IMR-90 (cell line): Measurements from ENCODE around the gene ASPN. TPM values are rescaled to one million over a fixed set of nuclear protein-coding genes. Genes with fewer than 3 reads are reported as not detected.

Experiments used
- ATAC-seq: fragments of 200-7000 bp; cut with Tn5 transposase; 2 replicates; pipeline ENCODE4 v1.9.1; 2020; ENCODE audit warnings: low read depth, mild to moderate bottlenecking, moderate library complexity
- BruUV-seq: library from RNA; stranded (reverse); fragments of 400-500 nt; replicated peaks from 2 replicates; lab custom pipeline; 2021; lab: Mats Ljungman, UMichigan
- CTCF ChIA-PET: fragments of 300-600 bp; formaldehyde crosslinking; extraction: SDS; loops from one replicate; lab custom pipeline; 2021; ENCODE audit warnings: antibody characterized with exemption; lab: Yijun Ruan, JAX
- POLR2A ChIA-PET: fragments of 300-600 bp; sonication (Branson Sonifier 250); formaldehyde crosslinking; loops from one replicate; lab custom pipeline; 2022; ENCODE audit warnings: antibody characterized with exemption; ENCODE audit not compliant: unreplicated experiment; lab: Charles Lee
- DNase-seq: peaks from one replicate; pipeline ENCODE4 v3.0.0; 2013
- H2AFZ ChIP-seq: replicated peaks from 2 replicates; pipeline ENCODE3; 2013; ENCODE audit warnings: low read length, mild to moderate bottlenecking; ENCODE audit not compliant: poor library complexity
- H2AK5ac ChIP-seq: 2 replicates; pipeline ENCODE4 v1.6.1; 2013; ENCODE audit warnings: low read depth, low read length, inconsistent platforms
- H2AK9ac ChIP-seq: replicated peaks from 2 replicates; pipeline ENCODE3; 2013; ENCODE audit warnings: mild to moderate bottlenecking, low read depth, low read length, moderate library complexity; ENCODE audit not compliant: poor library complexity
- H2BK120ac ChIP-seq: 2 replicates; pipeline ENCODE4 v1.6.1; 2013; ENCODE audit warnings: low read depth, low read length, inconsistent platforms
- H2BK15ac ChIP-seq: 3 replicates; pipeline ENCODE4 v1.6.1; 2013; ENCODE audit warnings: low read depth, low read length, inconsistent platforms
- H2BK20ac ChIP-seq: 2 replicates; pipeline ENCODE4 v1.6.1; 2013; ENCODE audit warnings: low read depth, mild to moderate bottlenecking, inconsistent platforms, low read length, moderate library complexity
- H2BK5ac ChIP-seq: 2 replicates; pipeline ENCODE4 v1.6.1; 2013; ENCODE audit warnings: mild to moderate bottlenecking, low read depth, low read length, inconsistent platforms; ENCODE audit not compliant: poor library complexity, severe bottlenecking
- H3K14ac ChIP-seq: replicated peaks from 2 replicates; pipeline ENCODE4 v1.6.1; 2013; ENCODE audit warnings: low read depth, low read length, inconsistent platforms
- H3K18ac ChIP-seq: 2 replicates; pipeline ENCODE4 v1.6.1; 2013; ENCODE audit warnings: low read depth, low read length, control low read depth
- H3K23ac ChIP-seq: 2 replicates; pipeline ENCODE4 v1.6.1; 2013; ENCODE audit warnings: low read depth, low read length, inconsistent platforms
- H3K27ac ChIP-seq: 2 replicates; pipeline ENCODE4 v1.5.1; 2013; ENCODE audit warnings: mild to moderate bottlenecking, control low read depth, low read length; ENCODE audit not compliant: insufficient read depth
- H3K27me3 ChIP-seq: 2 replicates; pipeline ENCODE4 v1.6.1; 2013; ENCODE audit warnings: low read length; ENCODE audit not compliant: control insufficient read depth, insufficient read depth
- H3K36me3 ChIP-seq: 2 replicates; pipeline ENCODE4 v1.6.1; 2013; ENCODE audit warnings: low read length, mixed read lengths; ENCODE audit not compliant: control insufficient read depth, insufficient read depth
- H3K4ac ChIP-seq: 2 replicates; pipeline ENCODE4 v1.6.1; 2013; ENCODE audit warnings: low read depth, low read length, inconsistent platforms
- H3K4me1 ChIP-seq: 2 replicates; pipeline ENCODE4 v1.6.1; 2013; ENCODE audit warnings: low read length, mixed read lengths; ENCODE audit not compliant: control insufficient read depth, insufficient read depth
- H3K4me2 ChIP-seq: 2 replicates; pipeline ENCODE4 v1.6.1; 2013; ENCODE audit warnings: low read depth, mild to moderate bottlenecking, control low read depth, low read length, moderate library complexity
- H3K4me3 ChIP-seq: 2 replicates; pipeline ENCODE4 v1.5.1; 2013; ENCODE audit warnings: low read depth, mild to moderate bottlenecking, control low read depth, low read length, moderate library complexity; ENCODE audit not compliant: insufficient read depth
- H3K56ac ChIP-seq: 2 replicates; pipeline ENCODE4 v1.6.1; 2013; ENCODE audit warnings: low read length, inconsistent platforms; ENCODE audit not compliant: insufficient read depth; ENCODE audit errors: extremely low read depth
- H3K79me1 ChIP-seq, 2 experiments: 2 replicates each; pipeline ENCODE4 v1.6.1; 2013; ENCODE audit warnings: low read length in 2 of 2, inconsistent platforms in 1 of 2, low read depth in 1 of 2
- H3K9ac ChIP-seq: 2 replicates; pipeline ENCODE4 v1.6.1; 2013; ENCODE audit warnings: low read depth, low read length, control low read depth
- H3K9me1 ChIP-seq: 2 replicates; pipeline ENCODE4 v1.6.1; 2013; ENCODE audit warnings: low read length, inconsistent platforms; ENCODE audit not compliant: insufficient read depth
- H3K9me3 ChIP-seq: 2 replicates; pipeline ENCODE4 v1.6.1; 2013; ENCODE audit warnings: low read length; ENCODE audit not compliant: control insufficient read depth, insufficient read depth
- H4K20me1 ChIP-seq: 2 replicates; pipeline ENCODE4 v1.6.1; 2013; ENCODE audit warnings: low read length, inconsistent platforms; ENCODE audit not compliant: insufficient read depth
- H4K5ac ChIP-seq: 2 replicates; pipeline ENCODE4 v1.6.1; 2013; ENCODE audit warnings: mild to moderate bottlenecking, low read depth, low read length, control low read depth
- H4K8ac ChIP-seq, 2 experiments: 2 replicates each; pipeline ENCODE4 v1.6.1; 2013; ENCODE audit warnings: low read depth in 2 of 2, low read length in 2 of 2, control low read depth in 1 of 2, inconsistent platforms in 1 of 2
- H4K91ac ChIP-seq: 2 replicates; pipeline ENCODE4 v1.6.1; 2013; ENCODE audit warnings: low read depth, low read length, inconsistent platforms; ENCODE audit not compliant: insufficient read depth
- MAFK ChIP-seq: IDR thresholded peaks from 2 replicates; pipeline ENCODE4 v1.6.1; 2012; ENCODE audit warnings: low read depth, low read length, improper control_type of control experiment
- NFE2L2 ChIP-seq: fragments of 150-350 bp; IDR thresholded peaks from 2 replicates; pipeline ENCODE4 v1.6.1; 2016; ENCODE audit warnings: low read depth, mild to moderate bottlenecking, low read length
- RFX5 ChIP-seq: IDR thresholded peaks from 2 replicates; pipeline ENCODE4 v1.8.0; 2012; ENCODE audit warnings: low read depth, mild to moderate bottlenecking, low read length, moderate library complexity
- WGBS, 2 experiments: methylation state at CpG; one replicate each; pipeline versions ENCODE4 v1.1.5 to v1.1.7; 2013; ENCODE audit warnings: missing lambda C conversion rate in 2 of 2; ENCODE audit not compliant: insufficient read length in 1 of 2; ENCODE audit errors: extremely low coverage in 2 of 2; 5-methylcytosine and 5-hydroxymethylcytosine counted together
- dilution Hi-C: fragments of 300-500 bp; cut with HindIII; formaldehyde crosslinking; loops from one replicate; pipeline ENCODE4 v1.14.3; 2018; ENCODE audit warnings: low sequenced_read_pairs; ENCODE audit not compliant: unreplicated experiment
- in situ Hi-C: fragments of 300-500 bp; cut with MboI; formaldehyde crosslinking; loops from 3 replicates; pipeline ENCODE4 v1.14.3; 2019; ENCODE audit warnings: low sequenced_read_pairs, inconsistent platforms, mixed read lengths
- intact Hi-C: fragments of 100-400 bp; cut with micrococcal nuclease; formaldehyde crosslinking; loops from 2 replicates; pipeline ENCODE4 v1.10.0; 2022
- polyA plus RNA-seq, 3 experiments: library from polyadenylated mRNA; depleted of rRNA; stranded (reverse); fragments of >200 nt; gene quantifications; 2 replicates each; pipeline ENCODE4 v1.2.3, GENCODE V29; 2012; ENCODE audit warnings: low replicate concordance in 1 of 3
- total RNA-seq: library from RNA; depleted of rRNA; stranded (reverse); fragments of >200 nt; gene quantifications from 2 replicates; pipeline ENCODE4 v1.2.3, GENCODE V29; 2012
- TF ChIP-seq, protein P1 (sequence below): conservative IDR thresholded peaks from 2 replicates; pipeline ENCODE4 v1.5.1; 2012; ENCODE audit warnings: mild to moderate bottlenecking, low read depth, low read length, improper control_type of control experiment

The ASPN gene
- total and polyA plus RNA-seq, 2 of the 4 experiments (the other 2 are of a cell fraction) = under 0.01 to 0.09 TPM

DNA sequence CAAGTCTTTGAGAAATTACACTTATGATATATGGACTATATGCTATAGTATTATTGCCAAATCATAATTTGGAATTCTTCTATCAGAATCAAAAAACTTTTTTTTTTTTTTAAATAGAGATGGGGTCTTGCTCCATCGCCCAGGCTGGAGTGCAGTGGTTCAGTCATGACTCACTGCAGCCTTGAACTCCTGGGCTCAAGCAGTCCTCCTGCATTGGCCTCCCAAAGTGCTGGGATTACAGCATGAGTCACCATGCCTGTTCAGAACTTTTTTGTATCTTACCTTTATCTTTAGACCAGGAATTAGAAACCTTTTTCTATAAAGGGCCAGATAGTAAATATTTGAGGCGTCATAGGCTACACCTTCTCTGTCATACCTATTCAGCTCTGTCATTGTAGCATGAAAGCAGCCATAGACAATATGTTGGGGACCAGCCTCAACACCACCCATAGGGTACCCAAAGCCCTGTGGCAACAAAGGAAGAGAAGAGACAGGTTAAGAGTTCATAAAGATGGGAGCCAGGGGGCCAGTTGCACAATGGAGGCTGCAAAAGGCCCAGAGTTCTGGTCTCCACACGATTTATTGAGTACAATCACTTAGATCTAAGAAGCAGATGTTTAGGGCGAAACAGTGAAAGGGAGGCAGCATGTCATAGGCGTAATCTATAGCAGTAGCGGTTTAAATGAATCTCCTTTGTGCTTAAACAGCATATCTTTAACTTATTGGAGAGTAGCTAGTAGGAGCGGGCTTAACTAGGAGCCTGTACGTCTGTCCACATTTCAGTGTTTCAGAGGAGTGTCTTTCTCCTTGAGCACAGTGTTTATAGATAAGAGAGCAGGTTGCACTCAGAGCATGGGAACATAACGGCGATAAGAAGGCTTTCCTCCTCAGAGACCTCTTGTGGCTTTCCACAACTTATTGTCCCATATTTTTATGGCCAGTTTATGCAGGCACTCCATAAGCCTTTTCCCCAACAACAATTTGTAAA is 41.0 kb upstream of the ASPN start:
- Histone ChIP-seq H2BK120ac (no peak overlapping the region), H2BK5ac (no peak overlapping the region), H3K4me3 (no peak overlapping the region), H2AFZ (no peak overlapping the region), H3K79me1 (no peaks in the 10 kb centered on the region), H3K4me1 (no peaks in the 10 kb centered on the region), H3K27ac (no peak overlapping the region), H4K20me1 (no peaks in the 10 kb centered on the region), H3K23ac (no peak overlapping the region), H3K56ac (no peak overlapping the region), H3K18ac (no peak overlapping the region), H4K91ac (no peak overlapping the region), H3K36me3 (no peaks in the 10 kb centered on the region), H2AK5ac (no peak overlapping the region), H3K27me3 (no peaks in the 10 kb centered on the region), H4K8ac (no peak overlapping the region), H3K4ac (no peak overlapping the region), H2BK20ac (no peak overlapping the region), H2BK15ac (no peak overlapping the region), H3K4me2 (no peak overlapping the region), H3K14ac (no peak overlapping the region), H2AK9ac (no peak overlapping the region), H3K9me3 (no peaks in the 10 kb centered on the region), H3K9me1 (no peaks in the 10 kb centered on the region; the same call in 1 of the 2 replicates), H4K5ac (no peak overlapping the region), H3K9ac (no peak overlapping the region)
- dilution Hi-C loops = no loop called here
- in situ Hi-C loops = no loop called here
- WGBS, 2 experiments = 78% methylated on average over 5 of the region's 10 CpGs; no CpG with 5 or more reads in 1 of the 2 experiments
- ATAC-seq = no peak
- TF ChIP-seq NFE2L2 (no peak), MAFK (no peak), RFX5 (no peak)
- TF ChIP-seq, protein P1, sequence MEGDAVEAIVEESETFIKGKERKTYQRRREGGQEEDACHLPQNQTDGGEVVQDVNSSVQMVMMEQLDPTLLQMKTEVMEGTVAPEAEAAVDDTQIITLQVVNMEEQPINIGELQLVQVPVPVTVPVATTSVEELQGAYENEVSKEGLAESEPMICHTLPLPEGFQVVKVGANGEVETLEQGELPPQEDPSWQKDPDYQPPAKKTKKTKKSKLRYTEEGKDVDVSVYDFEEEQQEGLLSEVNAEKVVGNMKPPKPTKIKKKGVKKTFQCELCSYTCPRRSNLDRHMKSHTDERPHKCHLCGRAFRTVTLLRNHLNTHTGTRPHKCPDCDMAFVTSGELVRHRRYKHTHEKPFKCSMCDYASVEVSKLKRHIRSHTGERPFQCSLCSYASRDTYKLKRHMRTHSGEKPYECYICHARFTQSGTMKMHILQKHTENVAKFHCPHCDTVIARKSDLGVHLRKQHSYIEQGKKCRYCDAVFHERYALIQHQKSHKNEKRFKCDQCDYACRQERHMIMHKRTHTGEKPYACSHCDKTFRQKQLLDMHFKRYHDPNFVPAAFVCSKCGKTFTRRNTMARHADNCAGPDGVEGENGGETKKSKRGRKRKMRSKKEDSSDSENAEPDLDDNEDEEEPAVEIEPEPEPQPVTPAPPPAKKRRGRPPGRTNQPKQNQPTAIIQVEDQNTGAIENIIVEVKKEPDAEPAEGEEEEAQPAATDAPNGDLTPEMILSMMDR = no peak
- POLR2A ChIA-PET = no interaction called here
- CTCF ChIA-PET = no interaction called here
- DNase-seq = no peak
- intact Hi-C loops = no loop called here
- no TSS peak for BruUV-seq
